ENCODE measurements around the gene DYNLT2.
"Not testable (repeated sequence)": the region's sequence is repeated elsewhere in the genome, so short reads cannot be mapped to it uniquely, and the experiment has no call there.

- not testable (repeated sequence) for TF ChIP-seq CTCF (IDR thresholded peaks at IDR 0.05; ENCODE audit: low read depth, low read length)
- TF ChIP-seq, protein P1, sequence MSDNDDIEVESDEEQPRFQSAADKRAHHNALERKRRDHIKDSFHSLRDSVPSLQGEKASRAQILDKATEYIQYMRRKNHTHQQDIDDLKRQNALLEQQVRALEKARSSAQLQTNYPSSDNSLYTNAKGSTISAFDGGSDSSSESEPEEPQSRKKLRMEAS (IDR thresholded peaks at IDR 0.05; ENCODE audit: low read depth, low read length): peak; percentile 18; the same call in 1 of the 2 replicates
Measured at GRCh38 chr6:169765789-169766188, 14.4 kb upstream of the DYNLT2 start.

All from NB4 (cell line).